CD8-positive, alpha-beta memory T cell (primary cell): ENCODE measurements around the gene GMEB2. TPM values are rescaled to one million over a fixed set of nuclear protein-coding genes. Genes with fewer than 3 reads are reported as not detected.
"Not testable (repeated sequence)": the region's sequence is repeated elsewhere in the genome, so short reads cannot be mapped to it uniquely, and the experiment has no call there.

Experiments used
- CTCF ChIA-PET: fragments of 350-600 bp; sonication (Branson Sonifier 250); formaldehyde crosslinking; loops from one replicate; lab custom pipeline; 2021; ENCODE audit warnings: antibody characterized with exemption; lab: Charles Lee
- POLR2A ChIA-PET: fragments of 350-600 bp; sonication (Branson Sonifier 250); formaldehyde crosslinking; loops from one replicate; lab custom pipeline; 2021; ENCODE audit warnings: antibody characterized with exemption; lab: Charles Lee
- DNase-seq, 5 donors: peaks; one replicate each; pipeline versions ENCODE4 v3.0.0 to v3.0.0-alpha.2; 2020 to 2022; ENCODE audit warnings: mixed read lengths in 1 of 5
- H3K27ac ChIP-seq: one replicate; pipeline ENCODE4 v1.7.0; 2013; ENCODE audit warnings: low read depth, mild to moderate bottlenecking, low read length, moderate library complexity
- H3K27me3 ChIP-seq: 2 replicates; pipeline ENCODE4 v1.7.0; 2013; ENCODE audit warnings: low read length, mild to moderate bottlenecking; ENCODE audit not compliant: insufficient read depth, poor library complexity, severe bottlenecking
- H3K36me3 ChIP-seq: 2 replicates; pipeline ENCODE4 v1.7.0; 2013; ENCODE audit warnings: mild to moderate bottlenecking, low read length, moderate library complexity; ENCODE audit not compliant: insufficient read depth
- H3K4me1 ChIP-seq: 2 replicates; pipeline ENCODE4 v1.7.0; 2013; ENCODE audit warnings: mild to moderate bottlenecking, low read length, moderate library complexity; ENCODE audit not compliant: insufficient read depth
- H3K4me3 ChIP-seq: 2 replicates; pipeline ENCODE4 v1.7.0; 2013; ENCODE audit warnings: mild to moderate bottlenecking, low read length
- H3K9me3 ChIP-seq: 2 replicates; pipeline ENCODE4 v1.7.0; 2013; ENCODE audit warnings: mild to moderate bottlenecking, low read length
- H3K27ac Mint-ChIP-seq, 8 donors: one replicate each; pipeline ENCODE4 v1.8.0; 2020 to 2021; ENCODE audit warnings: mixed read lengths in 8 of 8, mild to moderate bottlenecking in 6 of 8, inconsistent platforms in 3 of 8, moderate library complexity in 3 of 8
- H3K27me3 Mint-ChIP-seq, 2 donors: one replicate each; pipeline ENCODE4 v1.8.0; 2020 to 2021; ENCODE audit warnings: mixed read lengths in 2 of 2, mild to moderate bottlenecking in 1 of 2, moderate library complexity in 1 of 2
- H3K36me3 Mint-ChIP-seq, 3 donors: one replicate each; pipeline ENCODE4 v1.8.0; 2020 to 2021; ENCODE audit warnings: mixed read lengths in 3 of 3, inconsistent platforms in 1 of 3, mild to moderate bottlenecking in 1 of 3
- H3K4me1 Mint-ChIP-seq, 3 donors: one replicate each; pipeline ENCODE4 v1.8.0; 2020 to 2021; ENCODE audit warnings: mixed read lengths in 3 of 3, inconsistent platforms in 1 of 3, mild to moderate bottlenecking in 1 of 3
- H3K4me3 Mint-ChIP-seq, 7 donors: one replicate each; pipeline ENCODE4 v1.8.0; 2020 to 2021; ENCODE audit warnings: mixed read lengths in 7 of 7, mild to moderate bottlenecking in 6 of 7, moderate library complexity in 4 of 7, inconsistent platforms in 2 of 7
- H3K9me3 Mint-ChIP-seq, 5 donors: one replicate each; pipeline ENCODE4 v1.8.0; 2020 to 2022; ENCODE audit warnings: mixed read lengths in 5 of 5, mild to moderate bottlenecking in 3 of 5, moderate library complexity in 2 of 5, inconsistent platforms in 1 of 5
- polyA plus RNA-seq: library from polyadenylated mRNA; unstranded; fragments of 300-500 nt; fragmentation: Illumina TruSeq; gene quantifications from one replicate; pipeline ENCODE4 v1.2.3, GENCODE V29; 2021
- total RNA-seq, 2 experiments: library from RNA; stranded (reverse); gene quantifications; one replicate each; pipeline ENCODE4 v1.2.3, GENCODE V29; 2021

Gene GMEB2
- total and polyA plus RNA-seq, 3 experiments from 2014 or later = 14.3 to 15.5 (median 14.8) TPM

- no peak overlapping the region for H3K27ac ChIP-seq
- Mint-ChIP-seq H3K36me3 (peaks cover 0 to 44% (median 0%) of the 10 kb centered on the region in 3 donors), H3K9me3 (no peaks in the 10 kb centered on the region), H3K27ac (peak overlapping the region in 1 of 8 donors; percentile 67), H3K27me3 (peaks cover 0 to 7% of the 10 kb centered on the region in 2 donors), H3K4me3 (peak overlapping the region in 5 of 7 donors; percentile 13 to 96 (median 43)), H3K4me1 (peaks cover 14 to 31% (median 28%) of the 10 kb centered on the region in 3 donors)
- ChIA-PET POLR2A (no interaction called here), CTCF (interaction anchor here (0.9 kb wide), 1 partner anchor 79 kb away, joined by 3 read pairs; no protein-coding TSS in a partner anchor)
- H3K4me3 ChIP-seq = no peak overlapping the region
- H3K9me3 ChIP-seq = no peaks in the 10 kb centered on the region
- H3K36me3 ChIP-seq = no peaks in the 10 kb centered on the region
- H3K27me3 ChIP-seq = no peaks in the 10 kb centered on the region
- peaks cover 19% of the 10 kb centered on the region for H3K4me1 ChIP-seq
- DNase-seq = no peak
Measured at GRCh38 chr20:63660622-63661021, 33.7 kb upstream of the GMEB2 start.

- H3K9me3 ChIP-seq, H3K36me3 ChIP-seq, H3K27me3 Mint-ChIP-seq, POLR2A ChIA-PET, H3K9me3 Mint-ChIP-seq, DNase-seq, H3K27ac ChIP-seq, H3K4me3 ChIP-seq, H3K27me3 ChIP-seq: not testable (repeated sequence)
- peaks cover 14 to 34% (median 28%) of the 10 kb centered on the region in 3 donors for H3K4me1 Mint-ChIP-seq
- H3K4me3 Mint-ChIP-seq = peak overlapping the region in 5 of 7 donors; percentile 7 to 96 (median 64)
- H3K27ac Mint-ChIP-seq = peak overlapping the region in 1 of 8 donors; percentile 67
- CTCF ChIA-PET = interaction anchor here (0.9 kb wide), 1 partner anchor 78 kb away, joined by 3 read pairs; no protein-coding TSS in a partner anchor
- peaks cover 0 to 42% (median 0%) of the 10 kb centered on the region in 3 donors for H3K36me3 Mint-ChIP-seq
- peaks cover 22% of the 10 kb centered on the region for H3K4me1 ChIP-seq
Measured at GRCh38 chr20:63660174-63660573, 33.3 kb upstream of the GMEB2 start.

- H3K36me3 Mint-ChIP-seq = peaks cover 0 to 39% (median 0%) of the 10 kb centered on the region in 3 donors
- DNase-seq = no peak
- Histone ChIP-seq H3K4me1 (peaks cover 30% of the 10 kb centered on the region), H3K27ac (no peak overlapping the region), H3K9me3 (no peaks in the 10 kb centered on the region), H3K27me3 (no peaks in the 10 kb centered on the region), H3K4me3 (no peak overlapping the region), H3K36me3 (no peaks in the 10 kb centered on the region)
- H3K4me1 Mint-ChIP-seq = peaks cover 19 to 40% (median 34%) of the 10 kb centered on the region in 3 donors
- peak overlapping the region; percentile 94 to 96 (median 95) for H3K4me3 Mint-ChIP-seq
- peaks cover 0 to 7% of the 10 kb centered on the region in 2 donors for H3K27me3 Mint-ChIP-seq
- ChIA-PET POLR2A (no interaction called here), CTCF (no interaction called here)
- no peaks in the 10 kb centered on the region for H3K9me3 Mint-ChIP-seq
- peak overlapping the region in 1 of 8 donors; percentile 28 for H3K27ac Mint-ChIP-seq
Measured at GRCh38 chr20:63659370-63659769, 32.5 kb upstream of the GMEB2 start.

- Mint-ChIP-seq H3K27me3 (peaks cover 0 to 8% of the 10 kb centered on the region in 2 donors), H3K9me3 (no peaks in the 10 kb centered on the region), H3K4me3 (peak overlapping the region; percentile 94 to 96 (median 95)), H3K27ac (peak overlapping the region; percentile 92 to 98 (median 95)), H3K36me3 (peaks cover 0 to 36% (median 0%) of the 10 kb centered on the region in 3 donors), H3K4me1 (peaks cover 25 to 46% (median 40%) of the 10 kb centered on the region in 3 donors)
- H3K27me3 ChIP-seq = no peaks in the 10 kb centered on the region
- H3K4me1 ChIP-seq = peaks cover 36% of the 10 kb centered on the region
- CTCF ChIA-PET = interaction anchor here (0.7 to 1.6 kb wide), 10 partner anchors 10 to 206 kb away, joined by 3 to 12 read pairs (median 4); partner anchors contain the start of genes HELZ2, PTK6 and TPD52L2
- H3K36me3 ChIP-seq = no peaks in the 10 kb centered on the region
- H3K4me3 ChIP-seq = peak overlapping the region; percentile 96
- H3K27ac ChIP-seq = peak overlapping the region; percentile 66
- POLR2A ChIA-PET = interaction anchor here (0.6 to 1.5 kb wide), 10 partner anchors 17 to 138 kb away, joined by 3 to 9 read pairs (median 4); partner anchors contain the start of genes ARFRP1, GMEB2 and ZGPAT
- no peaks in the 10 kb centered on the region for H3K9me3 ChIP-seq
- no peak for DNase-seq
Measured at GRCh38 chr20:63658749-63659187, 31.9 kb upstream of the GMEB2 start.

GRCh38 chr20:63657937-63658748 is 31.2 kb upstream of the GMEB2 start, which contains the start of gene RTEL1:
Gene RTEL1 (plus strand): TSS chr20:63658312. CDS start chr20:63659403, 1,091 bp downstream.
- H3K36me3 Mint-ChIP-seq = peaks cover 0 to 33% (median 0%) of the 10 kb centered on the region in 3 donors

GRCh38 chr20:63657260-63657936 is 30.5 kb upstream of the GMEB2 start:
- CTCF ChIA-PET = interaction anchor here (1.1 to 1.6 kb wide), 8 partner anchors 11 to 136 kb away, joined by 3 to 12 read pairs (median 5); partner anchors contain the start of genes HELZ2 and PTK6
- peaks cover 0 to 9% of the 10 kb centered on the region in 2 donors for H3K27me3 Mint-ChIP-seq
- H3K9me3 Mint-ChIP-seq = no peaks in the 10 kb centered on the region
- H3K4me3 Mint-ChIP-seq = peak overlapping the region; percentile 59 to 96 (median 95)
- H3K36me3 ChIP-seq = no peaks in the 10 kb centered on the region
- H3K36me3 Mint-ChIP-seq = peaks cover 0 to 26% (median 0%) of the 10 kb centered on the region in 3 donors
- no peak for DNase-seq
- H3K4me1 Mint-ChIP-seq = peaks cover 26 to 48% (median 41%) of the 10 kb centered on the region in 3 donors
- no peaks in the 10 kb centered on the region for H3K27me3 ChIP-seq
- POLR2A ChIA-PET = interaction anchor here (0.5 to 1.5 kb wide), 6 partner anchors 19 to 136 kb away, joined by 4 to 9 read pairs (median 4); partner anchors contain the start of genes ARFRP1, GMEB2 and ZGPAT
- H3K27ac ChIP-seq = peak overlapping the region; percentile 66
- H3K4me3 ChIP-seq = peak overlapping the region; percentile 96
- H3K4me1 ChIP-seq = peaks cover 39% of the 10 kb centered on the region
- peak overlapping the region in 6 of 8 donors; percentile 92 to 98 (median 95) for H3K27ac Mint-ChIP-seq
- no peaks in the 10 kb centered on the region for H3K9me3 ChIP-seq

More at GRCh38 chr20:63657937-63658748, 31.2 kb upstream of the GMEB2 start, which contains the start of gene RTEL1:
- H3K36me3 ChIP-seq = no peaks in the 10 kb centered on the region
- peak within 1 kb of the TSS; percentile 94 to 96 (median 95) for H3K4me3 Mint-ChIP-seq
- peak within 1 kb of the TSS; percentile 96 for H3K4me3 ChIP-seq
- POLR2A ChIA-PET = interaction anchor here (0.5 to 1.5 kb wide), 14 partner anchors 16 to 137 kb away, joined by 3 to 9 read pairs (median 4); partner anchors contain the start of genes ARFRP1, GMEB2 and ZGPAT
- peak within 1 kb of the TSS; percentile 92 to 98 (median 95) for H3K27ac Mint-ChIP-seq
- H3K27me3 ChIP-seq = no peaks in the 10 kb centered on the region
- DNase-seq = peak; percentile 78 to 89 (median 84)
- peaks cover 39% of the 10 kb centered on the region for H3K4me1 ChIP-seq
- no peaks in the 10 kb centered on the region for H3K9me3 Mint-ChIP-seq
- H3K4me1 Mint-ChIP-seq = peaks cover 26 to 48% (median 41%) of the 10 kb centered on the region in 3 donors
- CTCF ChIA-PET = interaction anchor here (0.7 to 1.6 kb wide), 11 partner anchors 10 to 207 kb away, joined by 3 to 12 read pairs (median 5); partner anchors contain the start of genes HELZ2, PTK6 and TPD52L2
- no peaks in the 10 kb centered on the region for H3K9me3 ChIP-seq
- peaks cover 0 to 9% of the 10 kb centered on the region in 2 donors for H3K27me3 Mint-ChIP-seq
- H3K27ac ChIP-seq = peak within 1 kb of the TSS; percentile 66

DNA sequence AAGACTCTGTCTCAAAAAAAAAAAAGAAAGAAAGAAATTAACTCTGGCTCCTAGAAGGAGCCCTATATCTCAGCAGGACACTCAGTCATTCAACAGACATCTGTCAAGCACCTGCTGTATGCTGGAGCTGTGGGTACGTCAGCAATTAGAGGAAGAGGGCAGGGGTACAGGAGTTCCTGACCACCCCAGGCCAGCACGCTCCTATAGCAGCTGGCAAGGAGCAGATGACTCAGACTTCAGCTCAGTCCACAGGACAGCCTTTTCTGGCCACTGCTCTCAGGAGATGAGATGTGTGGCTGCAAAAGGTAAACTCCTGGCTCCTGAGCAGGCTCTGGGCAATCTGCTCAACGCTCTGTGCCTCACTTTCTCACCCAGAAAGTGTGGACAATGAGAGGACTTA is 29.6 kb upstream of the GMEB2 start:
- ChIA-PET CTCF (interaction anchor here (1.1 to 1.6 kb wide), 2 partner anchors 15 to 32 kb away, joined by 4 to 8 read pairs; no protein-coding TSS in a partner anchor), POLR2A (no interaction called here)
- H3K36me3 ChIP-seq = no peaks in the 10 kb centered on the region
- H3K27me3 ChIP-seq = no peaks in the 10 kb centered on the region
- Mint-ChIP-seq H3K27me3 (peaks cover 0 to 7% of the 10 kb centered on the region in 2 donors), H3K27ac (no peak overlapping the region), H3K36me3 (peaks cover 0 to 19% (median 0%) of the 10 kb centered on the region in 3 donors), H3K4me1 (peaks cover 28 to 52% (median 44%) of the 10 kb centered on the region in 3 donors), H3K4me3 (peak overlapping the region in 2 of 7 donors; percentile 63 to 96), H3K9me3 (no peaks in the 10 kb centered on the region)
- no peak overlapping the region for H3K4me3 ChIP-seq
- H3K9me3 ChIP-seq = no peaks in the 10 kb centered on the region
- H3K4me1 ChIP-seq = peaks cover 44% of the 10 kb centered on the region
- no peak overlapping the region for H3K27ac ChIP-seq
- no peak for DNase-seq
